ENCODE results near the gene SCG5. TPM values are rescaled to one million over a fixed set of nuclear protein-coding genes. Genes with fewer than 3 reads are reported as not detected.

Gene SCG5
- total RNA-seq, 1 donor from 2014 or later = 18.4 TPM

- no peak for TF ChIP-seq CTCF (conservative IDR thresholded peaks at IDR 0.05; ENCODE audit: low read depth, low read length)
- H3K4me3 ChIP-seq (ENCODE audit: low read depth, low read length) = no peak overlapping the region
- no peak for DNase-seq (ENCODE audit: low read depth)
These were observed 104.8 kb downstream of the SCG5 start for GRCh38 chr15:32746116-32746857.

Other genes starting within 250 kb of the SCG5 start
- gene GOLGA8K, start 238.4 kb upstream of the SCG5 start, total RNA-seq = 0.07 TPM in 1 of 2 replicates, not detected in the other
- 0.29 TPM in 1 of 2 replicates, not detected in the other for gene GOLGA8O, start 186.1 kb upstream of the SCG5 start, total RNA-seq
- gene GOLGA8N, start 48.3 kb upstream of the SCG5 start, total RNA-seq = 0.29 and 0.46 TPM in 2 replicates
- 35.5 and 42.4 TPM in 2 replicates for gene ARHGAP11A, start 26.2 kb upstream of the SCG5 start, total RNA-seq
- 4.0 and 15.9 TPM in 2 replicates for gene GREM1, start 76.3 kb downstream of the SCG5 start, total RNA-seq

Measured in epithelial cell of proximal tubule (primary cell).